ENCODE results near the gene TNFAIP8L2. TPM values are rescaled to one million over a fixed set of nuclear protein-coding genes. Genes with fewer than 3 reads are reported as not detected.

TNFAIP8L2 gene
- total and polyA plus RNA-seq, 2 of the 8 experiments (the other 6 are each of a cell fraction or from before 2014, with no cell fraction given): not detected

DNA sequence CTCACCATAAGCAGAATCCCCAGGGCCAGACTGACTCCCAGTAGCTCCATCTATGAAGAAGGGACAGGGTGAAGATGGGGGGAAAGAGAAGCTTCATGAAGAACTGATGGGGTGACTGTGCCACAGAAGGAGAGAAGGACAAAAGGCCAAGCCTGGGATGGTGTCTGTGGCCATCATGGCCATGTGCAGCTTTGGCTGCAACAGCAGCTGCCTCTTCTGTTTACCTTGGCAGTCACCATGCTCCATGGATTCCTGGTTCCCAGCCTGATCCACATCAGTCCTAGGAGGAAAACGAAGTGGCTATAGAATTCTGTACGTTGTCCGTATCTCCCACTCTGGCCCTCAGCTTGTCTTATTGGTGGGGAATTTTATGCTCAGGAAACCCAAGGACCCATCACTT, 22.1 kb upstream of the TNFAIP8L2 start (continued):
- TF ChIP-seq, protein P1, sequence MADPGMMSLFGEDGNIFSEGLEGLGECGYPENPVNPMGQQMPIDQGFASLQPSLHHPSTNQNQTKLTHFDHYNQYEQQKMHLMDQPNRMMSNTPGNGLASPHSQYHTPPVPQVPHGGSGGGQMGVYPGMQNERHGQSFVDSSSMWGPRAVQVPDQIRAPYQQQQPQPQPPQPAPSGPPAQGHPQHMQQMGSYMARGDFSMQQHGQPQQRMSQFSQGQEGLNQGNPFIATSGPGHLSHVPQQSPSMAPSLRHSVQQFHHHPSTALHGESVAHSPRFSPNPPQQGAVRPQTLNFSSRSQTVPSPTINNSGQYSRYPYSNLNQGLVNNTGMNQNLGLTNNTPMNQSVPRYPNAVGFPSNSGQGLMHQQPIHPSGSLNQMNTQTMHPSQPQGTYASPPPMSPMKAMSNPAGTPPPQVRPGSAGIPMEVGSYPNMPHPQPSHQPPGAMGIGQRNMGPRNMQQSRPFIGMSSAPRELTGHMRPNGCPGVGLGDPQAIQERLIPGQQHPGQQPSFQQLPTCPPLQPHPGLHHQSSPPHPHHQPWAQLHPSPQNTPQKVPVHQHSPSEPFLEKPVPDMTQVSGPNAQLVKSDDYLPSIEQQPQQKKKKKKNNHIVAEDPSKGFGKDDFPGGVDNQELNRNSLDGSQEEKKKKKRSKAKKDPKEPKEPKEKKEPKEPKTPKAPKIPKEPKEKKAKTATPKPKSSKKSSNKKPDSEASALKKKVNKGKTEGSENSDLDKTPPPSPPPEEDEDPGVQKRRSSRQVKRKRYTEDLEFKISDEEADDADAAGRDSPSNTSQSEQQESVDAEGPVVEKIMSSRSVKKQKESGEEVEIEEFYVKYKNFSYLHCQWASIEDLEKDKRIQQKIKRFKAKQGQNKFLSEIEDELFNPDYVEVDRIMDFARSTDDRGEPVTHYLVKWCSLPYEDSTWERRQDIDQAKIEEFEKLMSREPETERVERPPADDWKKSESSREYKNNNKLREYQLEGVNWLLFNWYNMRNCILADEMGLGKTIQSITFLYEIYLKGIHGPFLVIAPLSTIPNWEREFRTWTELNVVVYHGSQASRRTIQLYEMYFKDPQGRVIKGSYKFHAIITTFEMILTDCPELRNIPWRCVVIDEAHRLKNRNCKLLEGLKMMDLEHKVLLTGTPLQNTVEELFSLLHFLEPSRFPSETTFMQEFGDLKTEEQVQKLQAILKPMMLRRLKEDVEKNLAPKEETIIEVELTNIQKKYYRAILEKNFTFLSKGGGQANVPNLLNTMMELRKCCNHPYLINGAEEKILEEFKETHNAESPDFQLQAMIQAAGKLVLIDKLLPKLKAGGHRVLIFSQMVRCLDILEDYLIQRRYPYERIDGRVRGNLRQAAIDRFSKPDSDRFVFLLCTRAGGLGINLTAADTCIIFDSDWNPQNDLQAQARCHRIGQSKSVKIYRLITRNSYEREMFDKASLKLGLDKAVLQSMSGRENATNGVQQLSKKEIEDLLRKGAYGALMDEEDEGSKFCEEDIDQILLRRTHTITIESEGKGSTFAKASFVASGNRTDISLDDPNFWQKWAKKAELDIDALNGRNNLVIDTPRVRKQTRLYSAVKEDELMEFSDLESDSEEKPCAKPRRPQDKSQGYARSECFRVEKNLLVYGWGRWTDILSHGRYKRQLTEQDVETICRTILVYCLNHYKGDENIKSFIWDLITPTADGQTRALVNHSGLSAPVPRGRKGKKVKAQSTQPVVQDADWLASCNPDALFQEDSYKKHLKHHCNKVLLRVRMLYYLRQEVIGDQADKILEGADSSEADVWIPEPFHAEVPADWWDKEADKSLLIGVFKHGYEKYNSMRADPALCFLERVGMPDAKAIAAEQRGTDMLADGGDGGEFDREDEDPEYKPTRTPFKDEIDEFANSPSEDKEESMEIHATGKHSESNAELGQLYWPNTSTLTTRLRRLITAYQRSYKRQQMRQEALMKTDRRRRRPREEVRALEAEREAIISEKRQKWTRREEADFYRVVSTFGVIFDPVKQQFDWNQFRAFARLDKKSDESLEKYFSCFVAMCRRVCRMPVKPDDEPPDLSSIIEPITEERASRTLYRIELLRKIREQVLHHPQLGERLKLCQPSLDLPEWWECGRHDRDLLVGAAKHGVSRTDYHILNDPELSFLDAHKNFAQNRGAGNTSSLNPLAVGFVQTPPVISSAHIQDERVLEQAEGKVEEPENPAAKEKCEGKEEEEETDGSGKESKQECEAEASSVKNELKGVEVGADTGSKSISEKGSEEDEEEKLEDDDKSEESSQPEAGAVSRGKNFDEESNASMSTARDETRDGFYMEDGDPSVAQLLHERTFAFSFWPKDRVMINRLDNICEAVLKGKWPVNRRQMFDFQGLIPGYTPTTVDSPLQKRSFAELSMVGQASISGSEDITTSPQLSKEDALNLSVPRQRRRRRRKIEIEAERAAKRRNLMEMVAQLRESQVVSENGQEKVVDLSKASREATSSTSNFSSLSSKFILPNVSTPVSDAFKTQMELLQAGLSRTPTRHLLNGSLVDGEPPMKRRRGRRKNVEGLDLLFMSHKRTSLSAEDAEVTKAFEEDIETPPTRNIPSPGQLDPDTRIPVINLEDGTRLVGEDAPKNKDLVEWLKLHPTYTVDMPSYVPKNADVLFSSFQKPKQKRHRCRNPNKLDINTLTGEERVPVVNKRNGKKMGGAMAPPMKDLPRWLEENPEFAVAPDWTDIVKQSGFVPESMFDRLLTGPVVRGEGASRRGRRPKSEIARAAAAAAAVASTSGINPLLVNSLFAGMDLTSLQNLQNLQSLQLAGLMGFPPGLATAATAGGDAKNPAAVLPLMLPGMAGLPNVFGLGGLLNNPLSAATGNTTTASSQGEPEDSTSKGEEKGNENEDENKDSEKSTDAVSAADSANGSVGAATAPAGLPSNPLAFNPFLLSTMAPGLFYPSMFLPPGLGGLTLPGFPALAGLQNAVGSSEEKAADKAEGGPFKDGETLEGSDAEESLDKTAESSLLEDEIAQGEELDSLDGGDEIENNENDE (IDR thresholded peaks at IDR 0.05; ENCODE audit: insufficient replicate concordance, low read length): no peak

Data from H1 (cell line).